GM23338 (cell line): Measurements from ENCODE around the gene STX4. TPM values are rescaled to one million over a fixed set of nuclear protein-coding genes. Genes with fewer than 3 reads are reported as not detected.

Experiments used
- ATAC-seq: fragments of 200-7000 bp; cut with Tn5 transposase; 3 replicates; pipeline ENCODE4 v1.9.1; 2020
- DNase-seq: peaks from one replicate; pipeline ENCODE4 v3.0.0-alpha.2; 2015; ENCODE audit warnings: low spot score
- H2AFZ ChIP-seq: fragments of 200-600 bp; sonication (generic); 2 replicates; pipeline ENCODE4 v1.8.0; 2016; ENCODE audit warnings: antibody characterized with exemption, mild to moderate bottlenecking, moderate library complexity
- H3F3A ChIP-seq: fragments of 200-600 bp; sonication (generic); replicated peaks from 2 replicates; pipeline ENCODE4 v1.8.0; 2017; ENCODE audit warnings: antibody characterized with exemption, mixed run types, low read depth
- H3K27ac ChIP-seq: fragments of 200-600 bp; sonication (generic); 2 replicates; pipeline ENCODE4 v1.6.1; 2016; ENCODE audit warnings: low read depth
- H3K27me3 ChIP-seq: fragments of 200-600 bp; sonication (generic); 2 replicates; pipeline ENCODE4 v1.8.0; 2016; ENCODE audit warnings: mild to moderate bottlenecking, mixed run types, moderate library complexity; ENCODE audit not compliant: insufficient read depth
- H3K36me3 ChIP-seq: fragments of 200-600 bp; sonication (generic); 2 replicates; pipeline ENCODE4 v1.8.0; 2016; ENCODE audit warnings: mild to moderate bottlenecking; ENCODE audit not compliant: insufficient read depth
- H3K4me1 ChIP-seq: fragments of 200-600 bp; sonication (generic); 2 replicates; pipeline ENCODE4 v1.8.0; 2016; ENCODE audit warnings: mild to moderate bottlenecking, moderate library complexity; ENCODE audit not compliant: insufficient read depth
- H3K4me2 ChIP-seq: fragments of 200-600 bp; sonication (generic); 2 replicates; pipeline ENCODE4 v1.7.1; 2017; ENCODE audit warnings: mixed run types
- H3K4me3 ChIP-seq: fragments of 200-600 bp; sonication (generic); 2 replicates; pipeline ENCODE4 v1.6.1; 2016; ENCODE audit warnings: mixed run types
- H3K79me2 ChIP-seq: fragments of 200-600 bp; sonication (generic); replicated peaks from 2 replicates; pipeline ENCODE4 v1.8.0; 2017; ENCODE audit warnings: mild to moderate bottlenecking; ENCODE audit not compliant: insufficient read depth
- H3K9me2 ChIP-seq: fragments of 200-600 bp; sonication (generic); 2 replicates; pipeline ENCODE4 v1.8.0; 2017; ENCODE audit not compliant: insufficient read depth
- H4K20me1 ChIP-seq: fragments of 200-600 bp; sonication (generic); replicated peaks from 2 replicates; pipeline ENCODE4 v1.8.0; 2017; ENCODE audit warnings: mild to moderate bottlenecking; ENCODE audit not compliant: insufficient read depth
- H3K27ac Mint-ChIP-seq: 2 replicates; pipeline ENCODE4 v1.8.0; 2020; ENCODE audit warnings: inconsistent platforms, mild to moderate bottlenecking, moderate library complexity, mixed read lengths
- H3K27me3 Mint-ChIP-seq: 3 replicates; pipeline ENCODE4 v1.8.0; 2022; ENCODE audit warnings: low read depth, mild to moderate bottlenecking, moderate library complexity, mixed read lengths, inconsistent platforms; ENCODE audit not compliant: insufficient read depth, poor library complexity
- H3K36me3 Mint-ChIP-seq: 3 replicates; pipeline ENCODE4 v1.8.0; 2021; ENCODE audit warnings: low read depth, mild to moderate bottlenecking, inconsistent platforms, moderate library complexity, mixed read lengths
- H3K4me1 Mint-ChIP-seq: 3 replicates; pipeline ENCODE4 v1.8.0; 2020; ENCODE audit warnings: mild to moderate bottlenecking, inconsistent platforms, mixed read lengths
- H3K4me3 Mint-ChIP-seq: 3 replicates; pipeline ENCODE4 v1.8.0; 2021; ENCODE audit warnings: moderate library complexity, mild to moderate bottlenecking, inconsistent platforms, mixed read lengths
- H3K9me3 Mint-ChIP-seq: 3 replicates; pipeline ENCODE4 v1.8.0; 2020; ENCODE audit warnings: moderate library complexity, mild to moderate bottlenecking, inconsistent platforms, mixed read lengths
- CREB1 ChIP-seq: fragments of 250-450 bp; sonication (Bioruptor Pico); IDR thresholded peaks from 2 replicates; pipeline ENCODE4 v1.5.0; 2020; ENCODE audit warnings: low read depth, mild to moderate bottlenecking, moderate library complexity
- EZH2 ChIP-seq: fragments of 200-600 bp; sonication (generic); IDR thresholded peaks from one replicate; pipeline ENCODE4 v1.8.0; 2017; ENCODE audit warnings: antibody characterized with exemption, mild to moderate bottlenecking, low read depth; ENCODE audit not compliant: unreplicated experiment
- EZH2phosphoT487 ChIP-seq: fragments of 200-600 bp; sonication (generic); IDR thresholded peaks from one replicate; pipeline ENCODE4 v1.8.1; 2018; ENCODE audit warnings: antibody characterized with exemption; ENCODE audit not compliant: unreplicated experiment
- POLR2AphosphoS5 ChIP-seq: IDR thresholded peaks from 2 replicates; pipeline ENCODE4 v1.6.1; 2016; ENCODE audit warnings: antibody characterized with exemption, low read depth
- STAT1 ChIP-seq: IDR thresholded peaks from one replicate; pipeline ENCODE4 v1.6.1; 2016; ENCODE audit warnings: antibody characterized with exemption; ENCODE audit not compliant: unreplicated experiment
- ZNF114 ChIP-seq: fragments of 250-450 bp; sonication (Bioruptor Pico); IDR thresholded peaks from 2 replicates; pipeline ENCODE4 v1.5.0; 2020; ENCODE audit warnings: mild to moderate bottlenecking, moderate library complexity
- ZNF331 ChIP-seq: fragments of 250-450 bp; sonication (Bioruptor Pico); IDR thresholded peaks from 2 replicates; pipeline ENCODE4 v1.5.0; 2020; ENCODE audit warnings: low read depth, mild to moderate bottlenecking, moderate library complexity
- polyA plus RNA-seq: library from polyadenylated mRNA; unstranded; fragments of >200 nt; fragmentation: Nextera tagmentation; extraction: Ambion mirVana; gene quantifications from 2 replicates; pipeline ENCODE4 v1.2.1, GENCODE V29; 2016
- total RNA-seq: library from RNA; depleted of rRNA; stranded (reverse); fragments of >200 nt; shearing (Covaris generic); gene quantifications from 2 replicates; pipeline ENCODE4 v1.2.3, GENCODE V29; 2014
- TF ChIP-seq, protein P1 (sequence below): fragments of 250-450 bp; sonication (Bioruptor Pico); IDR thresholded peaks from 2 replicates; pipeline ENCODE4 v1.5.0; 2020; ENCODE audit warnings: mild to moderate bottlenecking, moderate library complexity
- TF ChIP-seq, protein P2 (sequence below): IDR thresholded peaks from 2 replicates; pipeline ENCODE4 v1.6.1; 2016; ENCODE audit warnings: antibody characterized with exemption

Gene STX4
- total and polyA plus RNA-seq, 2 experiments from 2014 or later = 13.0 to 39.3 TPM

DNA sequence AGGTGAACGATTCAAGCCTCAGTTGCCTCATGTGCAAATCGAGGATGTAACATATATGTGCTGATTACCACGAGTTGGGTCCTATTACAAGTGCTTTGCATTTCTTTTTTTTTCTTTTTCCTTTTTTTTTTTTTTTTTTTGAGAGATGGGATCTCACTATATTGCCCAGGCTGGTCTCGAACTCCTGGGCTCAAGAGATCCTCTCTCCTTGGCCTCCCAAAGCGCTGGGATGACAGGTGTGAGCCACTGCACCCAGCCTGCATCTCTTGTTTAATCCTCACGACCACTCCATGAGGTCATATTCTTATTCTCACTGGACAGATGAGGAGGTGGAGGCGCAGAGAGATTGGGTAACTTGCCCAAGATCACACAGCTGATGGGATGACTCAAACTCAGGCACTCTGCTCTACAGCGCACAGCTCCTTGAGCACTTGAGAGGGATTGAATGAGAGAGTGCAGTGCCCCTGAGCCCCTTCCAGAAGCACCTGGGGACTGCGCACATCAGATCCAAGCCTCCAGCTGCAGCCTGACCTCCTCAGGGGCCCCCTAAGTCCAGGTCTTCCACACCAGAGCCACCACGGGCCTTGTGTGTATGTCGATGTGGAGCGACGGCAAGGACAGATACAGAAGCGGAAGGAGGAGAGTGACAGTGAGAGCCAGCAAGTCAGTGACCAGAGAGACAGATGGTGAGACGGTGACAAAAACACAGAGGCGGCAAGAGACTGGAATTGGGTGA lies 27.8 kb upstream of the STX4 start:
- Mint-ChIP-seq H3K27me3 (peaks cover 20% of the 10 kb centered on the region), H3K27ac (no peak overlapping the region), H3K4me1 (peaks cover 15% of the 10 kb centered on the region), H3K9me3 (no peaks in the 10 kb centered on the region; the same call in 2 of the 3 replicates), H3K36me3 (no peaks in the 10 kb centered on the region; the same call in 2 of the 3 replicates), H3K4me3 (no peak overlapping the region; the same call in 2 of the 3 replicates)
- Histone ChIP-seq H3K4me2 (no peak overlapping the region), H3K27me3 (no peaks in the 10 kb centered on the region), H4K20me1 (0 out of 2 replicates have a peak, but pooled peaks cover 5% of the 10 kb centered on the region), H3K4me1 (no peaks in the 10 kb centered on the region; the same call in 1 of the 2 replicates), H3K27ac (no peak overlapping the region), H3K36me3 (no peaks in the 10 kb centered on the region; the same call in 1 of the 2 replicates), H3K79me2 (peaks cover 14% of the 10 kb centered on the region), H3F3A (no peaks in the 10 kb centered on the region), H3K4me3 (no peak overlapping the region), H3K9me2 (no peaks in the 10 kb centered on the region), H2AFZ (no peak overlapping the region)
- ATAC-seq = no peak
- TF ChIP-seq ZNF331 (CRISPR knock-in tag) = no peak
- no peak for TF ChIP-seq ZNF114 (CRISPR knock-in tag)
- no peak for TF ChIP-seq POLR2AphosphoS5
- TF ChIP-seq CREB1 = no peak
- no peak for TF ChIP-seq STAT1
- TF ChIP-seq, protein P1, sequence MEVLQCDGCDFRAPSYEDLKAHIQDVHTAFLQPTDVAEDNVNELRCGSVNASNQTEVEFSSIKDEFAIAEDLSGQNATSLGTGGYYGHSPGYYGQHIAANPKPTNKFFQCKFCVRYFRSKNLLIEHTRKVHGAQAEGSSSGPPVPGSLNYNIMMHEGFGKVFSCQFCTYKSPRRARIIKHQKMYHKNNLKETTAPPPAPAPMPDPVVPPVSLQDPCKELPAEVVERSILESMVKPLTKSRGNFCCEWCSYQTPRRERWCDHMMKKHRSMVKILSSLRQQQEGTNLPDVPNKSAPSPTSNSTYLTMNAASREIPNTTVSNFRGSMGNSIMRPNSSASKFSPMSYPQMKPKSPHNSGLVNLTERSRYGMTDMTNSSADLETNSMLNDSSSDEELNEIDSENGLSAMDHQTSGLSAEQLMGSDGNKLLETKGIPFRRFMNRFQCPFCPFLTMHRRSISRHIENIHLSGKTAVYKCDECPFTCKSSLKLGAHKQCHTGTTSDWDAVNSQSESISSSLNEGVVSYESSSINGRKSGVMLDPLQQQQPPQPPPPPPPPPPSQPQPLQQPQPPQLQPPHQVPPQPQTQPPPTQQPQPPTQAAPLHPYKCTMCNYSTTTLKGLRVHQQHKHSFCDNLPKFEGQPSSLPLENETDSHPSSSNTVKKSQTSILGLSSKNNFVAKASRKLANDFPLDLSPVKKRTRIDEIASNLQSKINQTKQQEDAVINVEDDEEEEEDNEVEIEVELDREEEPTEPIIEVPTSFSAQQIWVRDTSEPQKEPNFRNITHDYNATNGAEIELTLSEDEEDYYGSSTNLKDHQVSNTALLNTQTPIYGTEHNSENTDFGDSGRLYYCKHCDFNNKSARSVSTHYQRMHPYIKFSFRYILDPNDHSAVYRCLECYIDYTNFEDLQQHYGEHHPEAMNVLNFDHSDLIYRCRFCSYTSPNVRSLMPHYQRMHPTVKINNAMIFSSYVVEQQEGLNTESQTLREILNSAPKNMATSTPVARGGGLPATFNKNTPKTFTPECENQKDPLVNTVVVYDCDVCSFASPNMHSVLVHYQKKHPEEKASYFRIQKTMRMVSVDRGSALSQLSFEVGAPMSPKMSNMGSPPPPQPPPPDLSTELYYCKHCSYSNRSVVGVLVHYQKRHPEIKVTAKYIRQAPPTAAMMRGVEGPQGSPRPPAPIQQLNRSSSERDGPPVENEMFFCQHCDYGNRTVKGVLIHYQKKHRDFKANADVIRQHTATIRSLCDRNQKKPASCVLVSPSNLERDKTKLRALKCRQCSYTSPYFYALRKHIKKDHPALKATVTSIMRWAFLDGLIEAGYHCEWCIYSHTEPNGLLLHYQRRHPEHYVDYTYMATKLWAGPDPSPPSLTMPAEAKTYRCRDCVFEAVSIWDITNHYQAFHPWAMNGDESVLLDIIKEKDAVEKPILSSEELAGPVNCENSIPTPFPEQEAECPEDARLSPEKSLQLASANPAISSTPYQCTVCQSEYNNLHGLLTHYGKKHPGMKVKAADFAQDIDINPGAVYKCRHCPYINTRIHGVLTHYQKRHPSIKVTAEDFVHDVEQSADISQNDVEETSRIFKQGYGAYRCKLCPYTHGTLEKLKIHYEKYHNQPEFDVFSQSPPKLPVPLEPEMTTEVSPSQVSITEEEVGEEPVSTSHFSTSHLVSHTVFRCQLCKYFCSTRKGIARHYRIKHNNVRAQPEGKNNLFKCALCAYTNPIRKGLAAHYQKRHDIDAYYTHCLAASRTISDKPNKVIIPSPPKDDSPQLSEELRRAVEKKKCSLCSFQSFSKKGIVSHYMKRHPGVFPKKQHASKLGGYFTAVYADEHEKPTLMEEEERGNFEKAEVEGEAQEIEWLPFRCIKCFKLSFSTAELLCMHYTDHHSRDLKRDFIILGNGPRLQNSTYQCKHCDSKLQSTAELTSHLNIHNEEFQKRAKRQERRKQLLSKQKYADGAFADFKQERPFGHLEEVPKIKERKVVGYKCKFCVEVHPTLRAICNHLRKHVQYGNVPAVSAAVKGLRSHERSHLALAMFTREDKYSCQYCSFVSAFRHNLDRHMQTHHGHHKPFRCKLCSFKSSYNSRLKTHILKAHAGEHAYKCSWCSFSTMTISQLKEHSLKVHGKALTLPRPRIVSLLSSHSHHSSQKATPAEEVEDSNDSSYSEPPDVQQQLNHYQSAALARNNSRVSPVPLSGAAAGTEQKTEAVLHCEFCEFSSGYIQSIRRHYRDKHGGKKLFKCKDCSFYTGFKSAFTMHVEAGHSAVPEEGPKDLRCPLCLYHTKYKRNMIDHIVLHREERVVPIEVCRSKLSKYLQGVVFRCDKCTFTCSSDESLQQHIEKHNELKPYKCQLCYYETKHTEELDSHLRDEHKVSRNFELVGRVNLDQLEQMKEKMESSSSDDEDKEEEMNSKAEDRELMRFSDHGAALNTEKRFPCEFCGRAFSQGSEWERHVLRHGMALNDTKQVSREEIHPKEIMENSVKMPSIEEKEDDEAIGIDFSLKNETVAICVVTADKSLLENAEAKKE (CRISPR knock-in tag) = no peak
- no peak for TF ChIP-seq EZH2
- TF ChIP-seq, protein P2, sequence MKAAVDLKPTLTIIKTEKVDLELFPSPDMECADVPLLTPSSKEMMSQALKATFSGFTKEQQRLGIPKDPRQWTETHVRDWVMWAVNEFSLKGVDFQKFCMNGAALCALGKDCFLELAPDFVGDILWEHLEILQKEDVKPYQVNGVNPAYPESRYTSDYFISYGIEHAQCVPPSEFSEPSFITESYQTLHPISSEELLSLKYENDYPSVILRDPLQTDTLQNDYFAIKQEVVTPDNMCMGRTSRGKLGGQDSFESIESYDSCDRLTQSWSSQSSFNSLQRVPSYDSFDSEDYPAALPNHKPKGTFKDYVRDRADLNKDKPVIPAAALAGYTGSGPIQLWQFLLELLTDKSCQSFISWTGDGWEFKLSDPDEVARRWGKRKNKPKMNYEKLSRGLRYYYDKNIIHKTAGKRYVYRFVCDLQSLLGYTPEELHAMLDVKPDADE = no peak
- no peak for TF ChIP-seq EZH2phosphoT487
- DNase-seq = no peak
